ENCODE results near the gene OGFOD3.

- TF ChIP-seq CTCF (IDR thresholded peaks at IDR 0.05; ENCODE audit: low read depth, low read length) (no peak), EZH2phosphoT487 (IDR thresholded peaks at IDR 0.05; ENCODE audit: low read depth) (no peak)
These were observed 37.3 kb downstream of the OGFOD3 start for GRCh38 chr17:82380860-82381702.
